GM19455 (cell line): ENCODE data around the gene GUK1.

Source experiments
- ATAC-seq: cut with Tn5 transposase; IDR thresholded peaks from one replicate; pipeline ENCODE4 v1.9.1; 2021; ENCODE audit not compliant: unreplicated experiment

The GUK1 gene

GRCh38 chr1:228125185-228125584, 14.9 kb upstream of the GUK1 start:
- ATAC-seq = no peak

GRCh38 chr1:228131766-228132165, 8.3 kb upstream of the GUK1 start:
- ATAC-seq = no peak

- no peak for ATAC-seq
Measured at GRCh38 chr1:228134591-228134990, 5.5 kb upstream of the GUK1 start.

GRCh38 chr1:228136901-228137300, 3.2 kb upstream of the GUK1 start:
- ATAC-seq = no peak

GRCh38 chr1:228139406-228139930, 611 bp upstream of the GUK1 start:
- ATAC-seq = no peak

GRCh38 chr1:228140724-228141225, 696 bp downstream of the GUK1 start:
- no peak for ATAC-seq

- no peak for ATAC-seq
Measured at GRCh38 chr1:228141226-228142044, 1.4 kb downstream of the GUK1 start.

- ATAC-seq = no peak
Measured at GRCh38 chr1:228142155-228142691, 2.1 kb downstream of the GUK1 start.

- ATAC-seq = no peak
Measured at GRCh38 chr1:228142701-228143136, 2.6 kb downstream of the GUK1 start.

- no peak for ATAC-seq
Measured at GRCh38 chr1:228143480-228144192, 3.6 kb downstream of the GUK1 start.

GRCh38 chr1:228144193-228144992, 4.3 kb downstream of the GUK1 start:
- ATAC-seq = no peak

- ATAC-seq = no peak
Measured at GRCh38 chr1:228144993-228145343, 4.9 kb downstream of the GUK1 start.

- ATAC-seq = no peak
Measured at GRCh38 chr1:228145463-228146416, 5.7 kb downstream of the GUK1 start.

GRCh38 chr1:228146417-228147150, 6.5 kb downstream of the GUK1 start:
- ATAC-seq = no peak

GRCh38 chr1:228147151-228147693, 7.1 kb downstream of the GUK1 start:
- no peak for ATAC-seq

- no peak for ATAC-seq
Measured at GRCh38 chr1:228147768-228148167, 7.7 kb downstream of the GUK1 start.

- no peak for ATAC-seq
Measured at GRCh38 chr1:228148196-228148861, 8.2 kb downstream of the GUK1 start.

- ATAC-seq = no peak
Measured at GRCh38 chr1:228148935-228149405, 8.9 kb downstream of the GUK1 start.
